HepG2 (cell line): ENCODE measurements around the gene TBC1D4. TPM values are rescaled to one million over a fixed set of nuclear protein-coding genes. Genes with fewer than 3 reads are reported as not detected.

Source experiments
- ATAC-seq: fragments of 200-7000 bp; cut with Tn5 transposase; 3 replicates; pipeline ENCODE4 v1.9.1; 2020; ENCODE audit warnings: mild to moderate bottlenecking, moderate library complexity
- BruUV-seq: library from RNA; stranded (reverse); fragments of 400-500 nt; replicated peaks from 2 replicates; lab custom pipeline; 2021; lab: Mats Ljungman, UMichigan
- CTCF ChIA-PET: fragments of 300-600 bp; formaldehyde crosslinking; extraction: SDS; loops from one replicate; lab custom pipeline; 2021; ENCODE audit warnings: low total read pairs, inconsistent platforms, low intra/inter-chr PET ratio; lab: Yijun Ruan, JAX
- POLR2A ChIA-PET: fragments of 350-600 bp; sonication (Branson Sonifier 250); formaldehyde crosslinking; loops from one replicate; lab custom pipeline; 2020; ENCODE audit warnings: antibody characterized with exemption, inconsistent platforms; lab: Yijun Ruan, JAX
- DNase-seq: peaks from one replicate; pipeline ENCODE4 v3.0.0-alpha.2; 2015; ENCODE audit warnings: low spot score
- FAIRE-seq: peaks from 3 replicates; lab custom pipeline; 2011; peaks lifted over from hg19 to GRCh38; lab: Jason Lieb, UNC
- H2AFZ ChIP-seq: one replicate; pipeline ENCODE4 v1.6.1; 2011; ENCODE audit warnings: low read length, inconsistent platforms
- H3K27ac ChIP-seq: fragments of 300-600 bp; 3 replicates; pipeline ENCODE4 v1.8.0; 2011; ENCODE audit warnings: mixed run types, mild to moderate bottlenecking, mixed read lengths, low read length, inconsistent platforms; ENCODE audit not compliant: insufficient read depth; ENCODE audit errors: extremely low read length
- H3K27me3 ChIP-seq, 2 experiments: fragments of 200-600 bp in 1 of 2; 2 replicates in 1 of 2; 3 replicates in 1 of 2; pipeline versions ENCODE4 v1.6.0 to v1.8.0; 2011; ENCODE audit warnings: low read length in 2 of 2, mild to moderate bottlenecking in 2 of 2, moderate library complexity in 2 of 2, inconsistent platforms in 1 of 2; ENCODE audit not compliant: insufficient read depth in 2 of 2, control insufficient read depth in 1 of 2
- H3K36me3 ChIP-seq, 2 experiments: fragments of 200-600 bp in 1 of 2; replicated peaks in 1 of 2; 2 replicates in 1 of 2; 3 replicates in 1 of 2; pipeline versions ENCODE4 v1.5.1 to v1.8.0; 2011; ENCODE audit warnings: low read length in 2 of 2, inconsistent platforms in 1 of 2; ENCODE audit not compliant: insufficient read depth in 2 of 2, control insufficient read depth in 1 of 2
- H3K4me1 ChIP-seq: 2 replicates; pipeline ENCODE4 v1.5.1; 2012; ENCODE audit warnings: low read length, inconsistent platforms; ENCODE audit not compliant: insufficient read depth
- H3K4me2 ChIP-seq: 2 replicates; pipeline ENCODE4 v1.6.0; 2011; ENCODE audit warnings: low read depth, low read length, inconsistent platforms
- H3K4me3 ChIP-seq, 3 experiments: fragments of 200-600 bp in 1 of 3; sonication (generic), shearing (Covaris generic) in 1 of 3; replicated peaks in 1 of 3; 2 replicates each; pipeline ENCODE4 v1.5.1; 2011 to 2016; ENCODE audit warnings: low read length in 3 of 3, inconsistent platforms in 2 of 3, low read depth in 2 of 3, mild to moderate bottlenecking in 2 of 3, control low read depth in 1 of 3, mixed read lengths in 1 of 3; ENCODE audit not compliant: insufficient read depth in 1 of 3
- H3K79me2 ChIP-seq: one replicate; pipeline ENCODE4 v1.6.1; 2011; ENCODE audit warnings: low read length, inconsistent platforms; ENCODE audit not compliant: insufficient read depth
- H3K9ac ChIP-seq: 2 replicates; pipeline ENCODE4 v1.6.0; 2011; ENCODE audit warnings: mild to moderate bottlenecking, low read depth, low read length, inconsistent platforms; ENCODE audit not compliant: insufficient read depth
- H3K9me3 ChIP-seq: 2 replicates; pipeline ENCODE4 v1.5.1; 2012; ENCODE audit warnings: mild to moderate bottlenecking, low read length
- H4K20me1 ChIP-seq: 2 replicates; pipeline ENCODE4 v1.6.0; 2011; ENCODE audit warnings: inconsistent platforms, mild to moderate bottlenecking, low read length, moderate library complexity; ENCODE audit not compliant: insufficient read depth
- EZH2 ChIP-seq: conservative IDR thresholded peaks from 2 replicates; pipeline ENCODE4 v1.6.1; 2012; ENCODE audit warnings: mild to moderate bottlenecking, low read depth, low read length, moderate library complexity
- FOXM1 ChIP-seq: sonication (generic); formaldehyde crosslinking; IDR thresholded peaks from 2 replicates; pipeline ENCODE4 v1.5.0; 2020; ENCODE audit warnings: missing genetic modification reagents
- MXD4 ChIP-seq: IDR thresholded peaks from 2 replicates; pipeline ENCODE4 v1.6.1; 2016; ENCODE audit warnings: mild to moderate bottlenecking, missing biosample characterization, missing genetic modification reagents
- RFXAP ChIP-seq: sonication (generic); formaldehyde crosslinking; IDR thresholded peaks from 2 replicates; pipeline ENCODE4 v1.4.0; 2020; ENCODE audit warnings: missing genetic modification reagents, borderline replicate concordance
- RNF219 ChIP-seq: sonication (generic); formaldehyde crosslinking; IDR thresholded peaks from 2 replicates; pipeline ENCODE4 v1.5.0; 2020; ENCODE audit warnings: mild to moderate bottlenecking, missing genetic modification reagents
- ZBTB34 ChIP-seq: sonication (generic); formaldehyde crosslinking; IDR thresholded peaks from 2 replicates; pipeline ENCODE4 v1.8.0; 2022; ENCODE audit warnings: mild to moderate bottlenecking, missing genetic modification reagents
- ZNF574 ChIP-seq: sonication (generic); formaldehyde crosslinking; IDR thresholded peaks from 2 replicates; pipeline ENCODE4 v1.4.0; 2020; ENCODE audit warnings: missing genetic modification reagents
- ZNF589 ChIP-seq: sonication (generic); formaldehyde crosslinking; conservative IDR thresholded peaks from 2 replicates; pipeline ENCODE4 v1.8.0; 2022; ENCODE audit warnings: mild to moderate bottlenecking, moderate library complexity, missing genetic modification reagents
- WGBS: methylation state at CpG from one replicate; pipeline ENCODE4 v1.1.6; 2017; ENCODE audit warnings: low lambda C conversion rate; 5-methylcytosine and 5-hydroxymethylcytosine counted together
- in situ Hi-C: cut with HindIII; loops from 2 replicates; pipeline ENCODE4 v1.10.0; 2017; ENCODE audit warnings: low pct_unique_long_range_greater_than_20kb; ENCODE audit not compliant: extremely low pct_ligation_motif_present
- intact Hi-C: fragments of 100-400 bp; cut with micrococcal nuclease; formaldehyde crosslinking; loops from one replicate; pipeline ENCODE4 v1.10.0; 2022; ENCODE audit not compliant: unreplicated experiment
- polyA plus RNA-seq, 8 experiments: library from polyadenylated mRNA; depleted of rRNA in 3 of 8; stranded (reverse) in 7 of 8; unstranded in 1 of 8; fragments of >200 nt; fragmentation: Illumina TruSeq in 4 of 8; extraction: Trizol in 4 of 8; gene quantifications; 2 replicates each; pipeline versions ENCODE4 v1.2.1 to v1.2.3, GENCODE V29; 2011 to 2016; ENCODE audit warnings: low read depth in 4 of 8, missing spikeins in 1 of 8, mixed read lengths in 1 of 8; ENCODE audit not compliant: insufficient read depth in 1 of 8
- total RNA-seq, 5 experiments: library from RNA; depleted of rRNA; stranded (reverse); fragments of >200 nt; fragmentation: Illumina TruSeq; extraction: Trizol; gene quantifications; 2 replicates each; pipeline ENCODE4 v1.2.3, GENCODE V29; 2016; ENCODE audit warnings: low read depth in 1 of 5
- TF ChIP-seq, protein P1 (sequence below): sonication (generic); formaldehyde crosslinking; conservative IDR thresholded peaks from 2 replicates; pipeline ENCODE4 v1.4.0; 2020; ENCODE audit warnings: missing genetic modification reagents
- TF ChIP-seq, protein P2 (sequence below): sonication (generic); formaldehyde crosslinking; IDR thresholded peaks from 2 replicates; pipeline ENCODE4 v1.4.0; 2020; ENCODE audit warnings: missing genetic modification reagents
- TF ChIP-seq, protein P3 (sequence below): sonication (generic); formaldehyde crosslinking; IDR thresholded peaks from 2 replicates; pipeline ENCODE4 v1.4.0; 2020; ENCODE audit warnings: missing genetic modification reagents

Gene TBC1D4
- total and polyA plus RNA-seq, 2 of the 13 experiments (the other 11 are each of a cell fraction or from before 2014, with no cell fraction given) = 35.9 to 64.4 TPM

- TF ChIP-seq, protein P1, sequence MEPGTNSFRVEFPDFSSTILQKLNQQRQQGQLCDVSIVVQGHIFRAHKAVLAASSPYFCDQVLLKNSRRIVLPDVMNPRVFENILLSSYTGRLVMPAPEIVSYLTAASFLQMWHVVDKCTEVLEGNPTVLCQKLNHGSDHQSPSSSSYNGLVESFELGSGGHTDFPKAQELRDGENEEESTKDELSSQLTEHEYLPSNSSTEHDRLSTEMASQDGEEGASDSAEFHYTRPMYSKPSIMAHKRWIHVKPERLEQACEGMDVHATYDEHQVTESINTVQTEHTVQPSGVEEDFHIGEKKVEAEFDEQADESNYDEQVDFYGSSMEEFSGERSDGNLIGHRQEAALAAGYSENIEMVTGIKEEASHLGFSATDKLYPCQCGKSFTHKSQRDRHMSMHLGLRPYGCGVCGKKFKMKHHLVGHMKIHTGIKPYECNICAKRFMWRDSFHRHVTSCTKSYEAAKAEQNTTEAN = no peak
- no peak for TF ChIP-seq RNF219
Observed at GRCh38 chr13:75324413-75324940, 157.5 kb downstream of the TBC1D4 start (continued).

DNA sequence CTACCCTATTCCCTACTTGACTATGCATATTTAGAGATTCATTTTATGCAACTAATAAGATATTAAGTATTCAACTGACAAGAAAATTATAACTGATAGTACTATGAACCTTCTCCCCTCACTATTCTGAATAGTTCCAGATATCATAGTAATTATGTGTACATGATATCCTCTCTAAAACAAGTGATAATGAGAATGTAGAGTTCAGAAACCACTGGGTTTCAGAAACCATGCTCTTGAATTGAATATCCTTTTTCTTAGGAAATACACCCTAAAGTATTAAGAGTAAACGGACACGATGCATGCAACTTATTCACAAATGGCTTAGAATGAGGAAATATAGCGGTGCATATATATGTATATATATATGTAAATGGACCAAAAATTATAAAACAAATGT, 160.9 kb downstream of the TBC1D4 start:
- H3K4me2 ChIP-seq = no peak overlapping the region
- DNase-seq (no peak), ATAC-seq (no peak), FAIRE-seq (no peak)
- ChIA-PET CTCF (no interaction called here), POLR2A (no interaction called here)
- no peak overlapping the region for H3K9ac ChIP-seq
- H2AFZ ChIP-seq = no peak overlapping the region
- H4K20me1 ChIP-seq = no peaks in the 10 kb centered on the region
- no peaks in the 10 kb centered on the region for H3K79me2 ChIP-seq
- no peak overlapping the region for H3K27ac ChIP-seq
- 98% methylated on average over 3 of the region's 3 CpGs for WGBS
- H3K4me3 ChIP-seq = no peak overlapping the region
- peaks cover 10% of the 10 kb centered on the region for H3K4me1 ChIP-seq
- no peaks in the 10 kb centered on the region for H3K9me3 ChIP-seq
- in situ Hi-C loops = no loop called here
- intact Hi-C loops = no loop called here
- no TSS peak for BruUV-seq
- no peaks in the 10 kb centered on the region for H3K27me3 ChIP-seq
- peaks cover 3 to 22% of the 10 kb centered on the region in 2 experiments for H3K36me3 ChIP-seq
- TF ChIP-seq, protein P2, sequence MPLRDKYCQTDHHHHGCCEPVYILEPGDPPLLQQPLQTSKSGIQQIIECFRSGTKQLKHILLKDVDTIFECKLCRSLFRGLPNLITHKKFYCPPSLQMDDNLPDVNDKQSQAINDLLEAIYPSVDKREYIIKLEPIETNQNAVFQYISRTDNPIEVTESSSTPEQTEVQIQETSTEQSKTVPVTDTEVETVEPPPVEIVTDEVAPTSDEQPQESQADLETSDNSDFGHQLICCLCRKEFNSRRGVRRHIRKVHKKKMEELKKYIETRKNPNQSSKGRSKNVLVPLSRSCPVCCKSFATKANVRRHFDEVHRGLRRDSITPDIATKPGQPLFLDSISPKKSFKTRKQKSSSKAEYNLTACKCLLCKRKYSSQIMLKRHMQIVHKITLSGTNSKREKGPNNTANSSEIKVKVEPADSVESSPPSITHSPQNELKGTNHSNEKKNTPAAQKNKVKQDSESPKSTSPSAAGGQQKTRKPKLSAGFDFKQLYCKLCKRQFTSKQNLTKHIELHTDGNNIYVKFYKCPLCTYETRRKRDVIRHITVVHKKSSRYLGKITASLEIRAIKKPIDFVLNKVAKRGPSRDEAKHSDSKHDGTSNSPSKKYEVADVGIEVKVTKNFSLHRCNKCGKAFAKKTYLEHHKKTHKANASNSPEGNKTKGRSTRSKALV = no peak
- TF ChIP-seq, protein P3, sequence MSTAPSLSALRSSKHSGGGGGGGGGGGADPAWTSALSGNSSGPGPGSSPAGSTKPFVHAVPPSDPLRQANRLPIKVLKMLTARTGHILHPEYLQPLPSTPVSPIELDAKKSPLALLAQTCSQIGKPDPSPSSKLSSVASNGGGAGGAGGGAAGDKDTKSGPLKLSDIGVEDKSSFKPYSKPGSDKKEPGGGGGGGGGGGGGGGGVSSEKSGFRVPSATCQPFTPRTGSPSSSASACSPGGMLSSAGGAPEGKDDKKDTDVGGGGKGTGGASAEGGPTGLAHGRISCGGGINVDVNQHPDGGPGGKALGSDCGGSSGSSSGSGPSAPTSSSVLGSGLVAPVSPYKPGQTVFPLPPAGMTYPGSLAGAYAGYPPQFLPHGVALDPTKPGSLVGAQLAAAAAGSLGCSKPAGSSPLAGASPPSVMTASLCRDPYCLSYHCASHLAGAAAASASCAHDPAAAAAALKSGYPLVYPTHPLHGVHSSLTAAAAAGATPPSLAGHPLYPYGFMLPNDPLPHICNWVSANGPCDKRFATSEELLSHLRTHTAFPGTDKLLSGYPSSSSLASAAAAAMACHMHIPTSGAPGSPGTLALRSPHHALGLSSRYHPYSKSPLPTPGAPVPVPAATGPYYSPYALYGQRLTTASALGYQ (CRISPR knock-in tag) = no peak
- TF ChIP-seq ZNF574 (CRISPR knock-in tag) (no peak), FOXM1 (CRISPR knock-in tag) (no peak), EZH2 (no peak), RFXAP (no peak), ZNF589 (CRISPR knock-in tag) (no peak), ZBTB34 (CRISPR knock-in tag) (no peak), MXD4 (CRISPR knock-in tag) (no peak)
